Measurements from ENCODE around the gene NET1. TPM values are rescaled to one million over a fixed set of nuclear protein-coding genes. Genes with fewer than 3 reads are reported as not detected.

Gene NET1
- total and polyA plus RNA-seq, 12 donors, result 8.7 to 26.2 (median 20.3) TPM

GRCh38 chr10:5508161-5508604 is 95.8 kb downstream of the NET1 start:
- no peak for DNase-seq
- no peak for TF ChIP-seq POLR2A (IDR thresholded peaks at IDR 0.05)
- no peak for TF ChIP-seq CTCF (IDR thresholded peaks at IDR 0.05)
- Histone ChIP-seq H3K4me3 (no peak overlapping the region), H3K4me1 (replicated peaks in 1 of 2) (no peaks in the 10 kb centered on the region), H3K27me3 (no peaks in the 10 kb centered on the region), H3K27ac (no peak overlapping the region), H3K9me3 (replicated peaks in 1 of 3) (no peaks in the 10 kb centered on the region), H3K36me3 (replicated peaks in 1 of 2) (no peaks in the 10 kb centered on the region)
- intact Hi-C loops (cut with DNase I), result no loop called here
- 91 to 92% (median 91%) methylated on average over 15 to 18 of the region's 18 CpGs for WGBS, 4 donors

Other genes starting within 250 kb of the NET1 start
- not detected for gene AKR1C8, start 227.4 kb upstream of the NET1 start, total RNA-seq
- not detected for gene AKR1C8, start 227.4 kb upstream of the NET1 start, polyA plus RNA-seq
- gene AKR1C4, start 215.7 kb upstream of the NET1 start, total RNA-seq, result not detected
- gene AKR1C4, start 215.7 kb upstream of the NET1 start, polyA plus RNA-seq, result under 1 TPM in 1 of 3 donors, not detected in 2; 0.20 TPM
- under 1 TPM in 1 of 9 donors, not detected in 8; 0.55 TPM for gene UCN3, start 47.6 kb upstream of the NET1 start, total RNA-seq
- gene UCN3, start 47.6 kb upstream of the NET1 start, polyA plus RNA-seq, result 1 to 10 TPM in 1 of 3 donors, under 1 TPM in 2; 0.20 to 1.0 (median 0.20) TPM
- gene TUBAL3, start 7.7 kb upstream of the NET1 start, total RNA-seq, result not detected
- not detected for gene TUBAL3, start 7.7 kb upstream of the NET1 start, polyA plus RNA-seq
- not detected for gene CALML5, start 87.0 kb downstream of the NET1 start, total RNA-seq
- gene CALML5, start 87.0 kb downstream of the NET1 start, polyA plus RNA-seq, result not detected
- not detected for gene CALML3, start 112.4 kb downstream of the NET1 start, total RNA-seq
- gene CALML3, start 112.4 kb downstream of the NET1 start, polyA plus RNA-seq, result under 1 TPM in 1 of 3 donors, not detected in 2; 0.07 TPM

All from adrenal gland (tissue), 12 donors.